ENCODE data around the gene DOC2B.

The DOC2B gene

DNA sequence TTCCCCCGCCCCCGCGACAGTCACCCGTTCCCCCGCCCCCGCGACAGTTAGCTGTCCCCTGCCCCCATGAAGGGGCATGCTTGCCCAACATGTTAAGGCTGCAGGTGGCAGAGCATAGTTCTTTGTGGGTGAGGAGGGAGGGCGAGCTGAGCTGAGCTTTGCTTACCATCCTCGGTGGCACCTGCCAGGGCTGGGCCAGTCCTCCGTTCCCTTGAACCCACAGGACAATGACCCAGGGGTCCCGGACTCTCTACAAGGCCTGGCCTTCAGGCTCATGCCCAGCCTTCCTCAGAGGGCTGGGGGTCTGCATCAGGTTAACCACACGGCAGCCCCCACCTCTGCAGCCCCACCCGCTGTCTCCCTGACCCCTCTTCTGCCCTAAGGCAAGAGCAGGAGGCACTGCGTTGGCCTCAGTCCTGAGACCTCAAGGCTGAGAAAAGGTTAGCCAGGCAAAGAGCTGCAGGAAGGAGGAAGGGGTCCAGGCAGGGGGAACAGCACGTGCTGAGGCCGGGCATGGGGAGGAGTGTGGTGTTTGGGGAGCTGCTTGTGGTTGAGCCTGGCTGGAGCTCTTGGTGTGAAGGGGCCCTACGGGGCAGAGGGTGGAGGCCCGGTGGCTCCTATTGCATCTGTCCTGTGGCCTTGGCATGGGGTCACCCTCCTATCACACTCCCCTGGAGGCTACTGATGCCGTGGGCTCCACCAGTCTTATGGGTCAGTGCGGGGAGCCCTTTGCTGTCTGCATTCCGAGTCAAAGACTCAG is 11.4 kb upstream of the DOC2B start:
- H3K27me3 ChIP-seq (ENCODE audit: control insufficient read depth, insufficient read depth, low read length, poor library complexity, severe bottlenecking): no peaks in the 10 kb centered on the region
- WGBS, 2 experiments: 91 to 93% methylated on average over 21 of the region's 21 CpGs
- no peak overlapping the region for H3K27ac ChIP-seq (ENCODE audit: insufficient read depth, low read depth, low read length, poor library complexity, severe bottlenecking)
- no peaks in the 10 kb centered on the region for H3K36me3 ChIP-seq (ENCODE audit: control insufficient read depth, insufficient read depth, low read length)
- H3K4me3 ChIP-seq (ENCODE audit: insufficient read depth, low read depth, low read length): no peak overlapping the region
- H3K9me3 ChIP-seq (ENCODE audit: control insufficient read depth, low read length): no peaks in the 10 kb centered on the region
- H3K4me1 ChIP-seq (ENCODE audit: control insufficient read depth, insufficient read depth, low read length): no peaks in the 10 kb centered on the region

DNA sequence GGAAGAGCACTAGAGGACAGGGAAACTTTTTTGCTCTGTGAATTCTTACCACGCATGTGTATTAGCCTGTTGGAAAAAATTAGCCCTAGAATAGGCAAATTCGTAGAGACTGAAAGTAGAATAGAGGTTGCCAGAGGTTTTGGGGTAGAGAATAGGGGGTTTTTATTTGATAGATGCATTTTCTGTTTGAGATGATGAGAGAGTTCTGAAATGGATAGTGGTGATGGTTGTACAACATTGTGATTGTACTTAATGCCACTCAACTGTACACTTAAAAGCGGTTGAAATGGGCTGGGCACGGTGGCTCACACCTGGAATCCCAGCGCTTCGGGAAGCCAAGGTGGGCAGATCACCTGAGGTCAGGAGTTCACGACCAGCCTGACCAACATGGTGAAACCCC is 8.0 kb upstream of the DOC2B start:
- no peaks in the 10 kb centered on the region for H3K36me3 ChIP-seq (ENCODE audit: control insufficient read depth, insufficient read depth, low read length)
- 85 to 87% methylated on average over 7 of the region's 7 CpGs for WGBS, 2 experiments
- H3K9me3 ChIP-seq (ENCODE audit: control insufficient read depth, low read length): no peaks in the 10 kb centered on the region
- H3K4me1 ChIP-seq (ENCODE audit: control insufficient read depth, insufficient read depth, low read length): peaks cover 6% of the 10 kb centered on the region
- no peak overlapping the region for H3K27ac ChIP-seq (ENCODE audit: insufficient read depth, low read depth, low read length, poor library complexity, severe bottlenecking)
- H3K4me3 ChIP-seq (ENCODE audit: insufficient read depth, low read depth, low read length): no peak overlapping the region
- peaks cover 13% of the 10 kb centered on the region for H3K27me3 ChIP-seq (ENCODE audit: control insufficient read depth, insufficient read depth, low read length, poor library complexity, severe bottlenecking)

DNA sequence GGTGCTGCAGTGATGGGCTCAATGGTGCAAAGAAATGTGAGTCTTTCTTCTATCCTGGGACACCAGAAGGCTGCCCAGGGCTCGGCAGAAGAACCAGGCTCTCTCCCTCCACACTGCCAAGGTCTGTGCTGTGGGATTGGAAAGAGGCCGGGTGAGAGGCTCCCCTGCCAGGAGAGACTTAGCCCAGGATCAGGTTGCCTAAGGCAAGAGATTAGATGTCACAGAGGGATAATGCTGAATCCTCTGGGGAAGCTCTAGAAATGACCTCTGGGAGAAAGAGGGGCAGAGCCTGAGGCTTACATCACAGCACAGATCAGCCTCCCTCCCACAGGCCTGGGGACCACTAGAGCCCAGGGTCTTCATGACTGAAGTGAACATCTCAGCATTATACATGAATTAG is 5.7 kb upstream of the DOC2B start:
- H3K36me3 ChIP-seq (ENCODE audit: control insufficient read depth, insufficient read depth, low read length): no peaks in the 10 kb centered on the region
- peaks cover 37% of the 10 kb centered on the region for H3K27me3 ChIP-seq (ENCODE audit: control insufficient read depth, insufficient read depth, low read length, poor library complexity, severe bottlenecking)
- WGBS, 2 experiments: 35 to 48% methylated on average over 2 of the region's 2 CpGs

DNA sequence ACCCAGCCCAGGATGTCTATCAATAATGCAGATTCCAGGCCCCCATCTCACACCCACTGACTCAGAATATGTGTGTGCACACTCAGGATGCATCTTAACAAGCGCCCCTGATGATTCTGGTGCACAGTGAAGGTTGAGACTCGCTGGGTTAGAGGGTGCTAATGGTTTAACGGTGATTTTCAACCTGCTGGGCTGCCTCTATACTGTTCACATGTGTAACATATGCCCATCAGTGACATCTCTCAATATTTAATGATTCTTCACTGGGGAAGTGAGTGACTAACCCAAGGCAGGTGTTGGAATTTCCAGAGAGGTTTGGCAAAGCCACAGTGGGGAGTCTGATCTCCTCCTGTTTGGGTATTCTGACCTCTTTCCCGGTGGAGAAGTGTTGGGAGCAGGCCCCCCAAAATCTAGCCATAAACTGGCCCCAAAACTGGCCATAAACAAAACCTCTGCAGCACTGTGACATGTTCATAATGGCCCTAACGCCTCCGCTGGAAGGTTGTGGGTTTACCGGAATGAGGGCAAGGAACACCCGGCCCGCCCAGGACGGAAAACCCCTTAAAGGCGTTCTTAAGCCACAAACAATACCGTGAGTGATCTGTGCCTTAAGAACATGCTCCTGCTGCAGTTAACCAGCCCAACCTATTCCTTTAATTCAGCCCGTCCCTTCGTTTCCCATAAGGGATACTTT is 4.1 kb upstream of the DOC2B start:
- Histone ChIP-seq H3K4me1 (ENCODE audit: control insufficient read depth, insufficient read depth, low read length) (peaks cover 6% of the 10 kb centered on the region), H3K36me3 (ENCODE audit: control insufficient read depth, insufficient read depth, low read length) (no peaks in the 10 kb centered on the region), H3K27ac (ENCODE audit: insufficient read depth, low read depth, low read length, poor library complexity, severe bottlenecking) (no peak overlapping the region), H3K27me3 (ENCODE audit: control insufficient read depth, insufficient read depth, low read length, poor library complexity, severe bottlenecking) (peaks cover 52% of the 10 kb centered on the region), H3K4me3 (ENCODE audit: insufficient read depth, low read depth, low read length) (no peak overlapping the region), H3K9me3 (ENCODE audit: control insufficient read depth, low read length) (no peaks in the 10 kb centered on the region)
- WGBS, 2 experiments: 54 to 57% methylated on average over 12 to 14 of the region's 14 CpGs

More for the DNA sequence above, 5.7 kb upstream of the DOC2B start:
- peaks cover 6% of the 10 kb centered on the region for H3K4me1 ChIP-seq (ENCODE audit: control insufficient read depth, insufficient read depth, low read length)
- H3K4me3 ChIP-seq (ENCODE audit: insufficient read depth, low read depth, low read length): no peak overlapping the region
- H3K9me3 ChIP-seq (ENCODE audit: control insufficient read depth, low read length): no peaks in the 10 kb centered on the region
- no peak overlapping the region for H3K27ac ChIP-seq (ENCODE audit: insufficient read depth, low read depth, low read length, poor library complexity, severe bottlenecking)

DNA sequence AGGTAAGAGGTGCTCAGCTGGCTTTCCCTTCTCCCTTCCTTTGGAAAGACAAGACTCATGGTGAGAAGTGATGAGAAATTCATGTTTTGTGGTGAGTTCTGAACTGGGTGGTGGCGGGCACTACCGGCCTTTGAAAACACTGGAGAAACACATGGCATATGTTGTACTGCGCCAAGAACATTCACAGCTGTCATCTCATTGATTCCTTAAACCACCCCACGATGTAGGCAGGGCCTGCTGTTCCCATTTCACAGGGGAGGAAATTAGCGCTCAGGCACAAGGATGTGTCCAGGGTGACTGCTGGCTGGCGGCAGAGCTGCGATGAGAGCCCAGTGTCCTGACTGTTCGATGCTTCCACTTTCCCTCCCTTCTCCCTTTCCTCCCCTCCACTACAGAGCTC is 1.6 kb upstream of the DOC2B start:
- H3K36me3 ChIP-seq (ENCODE audit: control insufficient read depth, insufficient read depth, low read length): no peaks in the 10 kb centered on the region
- no peaks in the 10 kb centered on the region for H3K9me3 ChIP-seq (ENCODE audit: control insufficient read depth, low read length)
- no peak overlapping the region for H3K4me3 ChIP-seq (ENCODE audit: insufficient read depth, low read depth, low read length)
- no peak overlapping the region for H3K27ac ChIP-seq (ENCODE audit: insufficient read depth, low read depth, low read length, poor library complexity, severe bottlenecking)
- 84 to 87% methylated on average over 8 of the region's 8 CpGs for WGBS, 2 experiments
- H3K27me3 ChIP-seq (ENCODE audit: control insufficient read depth, insufficient read depth, low read length, poor library complexity, severe bottlenecking): peaks cover 78% of the 10 kb centered on the region
- peaks cover 14% of the 10 kb centered on the region for H3K4me1 ChIP-seq (ENCODE audit: control insufficient read depth, insufficient read depth, low read length)

DNA sequence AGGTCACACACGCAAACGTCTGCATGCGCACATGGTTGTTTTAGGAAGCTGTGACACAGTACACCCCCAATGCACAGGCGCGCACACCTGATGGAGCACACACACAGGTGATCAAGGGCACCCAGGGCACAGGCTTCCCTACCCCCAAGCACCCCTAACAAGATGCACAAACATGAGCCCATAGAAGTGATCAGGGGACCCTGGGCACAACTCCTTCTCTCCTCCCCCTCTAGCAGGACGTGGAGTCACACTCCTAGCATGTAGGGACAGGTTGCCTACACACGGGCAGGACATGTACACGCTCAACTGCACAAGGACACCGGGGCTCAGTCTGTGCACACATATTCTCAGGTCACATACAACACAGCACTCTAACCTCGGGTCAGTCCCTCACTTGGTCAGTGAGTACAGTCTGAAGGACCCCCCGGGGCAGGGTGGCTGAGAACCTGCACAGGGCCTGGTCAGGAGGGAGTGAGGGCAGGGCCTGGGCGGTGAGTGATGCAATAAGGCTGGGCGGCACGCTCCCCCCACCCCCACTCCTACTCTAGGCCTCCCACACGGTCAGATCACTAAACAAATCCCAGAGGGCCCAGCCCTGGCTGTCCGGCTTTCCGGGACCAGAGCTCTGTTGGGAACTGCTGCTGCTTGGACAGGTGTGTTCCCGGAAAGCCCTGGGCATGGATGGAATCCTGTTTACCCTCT is 751 bp upstream of the DOC2B start:
- H3K4me1 ChIP-seq (ENCODE audit: control insufficient read depth, insufficient read depth, low read length): peaks cover 14% of the 10 kb centered on the region
- H3K9me3 ChIP-seq (ENCODE audit: control insufficient read depth, low read length): no peaks in the 10 kb centered on the region
- no peaks in the 10 kb centered on the region for H3K36me3 ChIP-seq (ENCODE audit: control insufficient read depth, insufficient read depth, low read length)
- 70% methylated on average over 18 of the region's 18 CpGs for WGBS, 2 experiments
- H3K27me3 ChIP-seq (ENCODE audit: control insufficient read depth, insufficient read depth, low read length, poor library complexity, severe bottlenecking): peaks cover 86% of the 10 kb centered on the region
- no peak overlapping the region for H3K27ac ChIP-seq (ENCODE audit: insufficient read depth, low read depth, low read length, poor library complexity, severe bottlenecking)
- peak overlapping the region; percentile 18 for H3K4me3 ChIP-seq (ENCODE audit: insufficient read depth, low read depth, low read length)

DNA sequence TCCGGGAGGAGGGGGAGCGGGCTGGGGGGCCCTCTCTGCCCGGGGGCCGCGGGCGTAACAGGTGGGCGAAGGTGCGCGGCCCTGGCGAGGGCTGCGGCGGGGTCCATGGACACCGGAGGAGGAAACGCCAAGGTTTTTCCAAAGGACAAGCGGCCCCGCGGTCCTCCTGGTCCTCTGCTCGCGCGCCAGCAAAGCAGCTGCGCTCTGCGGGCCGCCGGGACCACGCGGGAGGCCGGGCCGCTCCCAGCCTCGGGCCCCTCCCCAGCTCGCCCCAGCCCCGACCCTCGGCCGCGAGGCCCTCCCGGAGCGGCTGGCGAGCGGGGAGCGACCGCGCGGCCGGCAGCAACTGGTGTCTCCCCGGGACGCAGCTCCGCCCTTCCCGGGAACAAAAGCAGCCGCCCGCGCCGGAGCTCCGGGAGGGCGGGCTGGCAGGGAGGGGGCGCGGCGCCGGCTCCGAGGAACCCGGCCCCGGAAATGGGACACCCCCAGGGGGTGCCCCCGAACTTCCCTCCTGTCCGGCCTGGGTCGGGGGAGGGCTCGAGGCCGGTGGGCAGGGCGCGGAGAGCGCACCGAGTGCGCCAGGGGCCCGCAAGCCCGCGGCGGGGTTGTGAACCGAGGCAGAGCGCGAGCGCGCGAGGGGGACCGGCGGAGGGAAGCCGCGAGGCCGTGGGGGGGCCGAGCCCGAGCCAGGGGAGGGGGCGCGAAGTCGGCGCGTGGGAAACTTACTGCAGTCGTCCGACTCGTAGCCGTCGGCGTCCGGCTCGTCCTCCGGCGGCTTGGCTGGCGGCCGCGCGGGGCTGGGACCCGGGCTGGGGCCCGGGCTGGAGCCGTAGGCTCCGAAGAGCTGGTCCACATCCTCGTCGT is 837 bp downstream of the DOC2B start:
- Histone ChIP-seq H3K36me3 (ENCODE audit: control insufficient read depth, insufficient read depth, low read length) (no peaks in the 10 kb centered on the region), H3K27me3 (ENCODE audit: control insufficient read depth, insufficient read depth, low read length, poor library complexity, severe bottlenecking) (peaks cover 84% of the 10 kb centered on the region), H3K9me3 (ENCODE audit: control insufficient read depth, low read length) (no peaks in the 10 kb centered on the region), H3K4me1 (ENCODE audit: control insufficient read depth, insufficient read depth, low read length) (peaks cover 12% of the 10 kb centered on the region), H3K4me3 (ENCODE audit: insufficient read depth, low read depth, low read length) (peak overlapping the region; percentile 35), H3K27ac (ENCODE audit: insufficient read depth, low read depth, low read length, poor library complexity, severe bottlenecking) (no peak overlapping the region)
- 1 to 2% methylated on average over 112 of the region's 112 CpGs for WGBS, 2 experiments

DNA sequence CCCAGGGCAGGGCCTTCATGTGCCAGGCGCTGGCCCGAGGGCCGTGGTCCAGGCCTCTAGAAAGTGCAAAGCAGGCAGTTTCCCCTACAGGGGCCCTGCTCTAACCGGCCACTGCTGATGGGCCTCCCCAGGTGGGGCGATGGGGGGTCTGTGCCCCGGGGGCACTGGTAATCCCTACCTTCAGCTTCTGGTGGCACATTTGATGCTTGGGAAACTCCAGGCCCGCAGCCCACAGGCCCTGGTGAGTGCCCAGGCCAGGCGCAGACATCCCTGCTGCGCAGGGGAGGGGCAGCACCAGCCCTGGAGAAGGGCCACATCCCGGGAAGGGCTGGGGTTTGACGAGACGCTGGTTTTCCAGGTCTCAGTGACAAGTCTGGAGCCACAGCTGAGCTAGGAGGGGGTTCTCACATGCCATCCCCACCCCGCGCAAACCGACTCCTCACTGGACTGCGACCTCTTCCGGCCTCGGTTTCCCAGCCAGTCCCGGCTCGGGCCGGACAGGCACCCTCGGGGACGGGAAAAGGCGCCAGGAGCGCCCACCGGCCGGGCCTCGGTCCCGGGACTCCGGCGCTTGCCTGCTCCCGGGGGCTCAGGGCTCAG is 1.6 kb downstream of the DOC2B start:
- no peaks in the 10 kb centered on the region for H3K36me3 ChIP-seq (ENCODE audit: control insufficient read depth, insufficient read depth, low read length)
- no peaks in the 10 kb centered on the region for H3K9me3 ChIP-seq (ENCODE audit: control insufficient read depth, low read length)
- H3K27me3 ChIP-seq (ENCODE audit: control insufficient read depth, insufficient read depth, low read length, poor library complexity, severe bottlenecking): peaks cover 77% of the 10 kb centered on the region
- H3K4me1 ChIP-seq (ENCODE audit: control insufficient read depth, insufficient read depth, low read length): peaks cover 7% of the 10 kb centered on the region
- H3K27ac ChIP-seq (ENCODE audit: insufficient read depth, low read depth, low read length, poor library complexity, severe bottlenecking): no peak overlapping the region
- WGBS, 2 experiments: 19 to 20% methylated on average over 32 of the region's 32 CpGs
- H3K4me3 ChIP-seq (ENCODE audit: insufficient read depth, low read depth, low read length): peak overlapping the region; percentile 35

DNA sequence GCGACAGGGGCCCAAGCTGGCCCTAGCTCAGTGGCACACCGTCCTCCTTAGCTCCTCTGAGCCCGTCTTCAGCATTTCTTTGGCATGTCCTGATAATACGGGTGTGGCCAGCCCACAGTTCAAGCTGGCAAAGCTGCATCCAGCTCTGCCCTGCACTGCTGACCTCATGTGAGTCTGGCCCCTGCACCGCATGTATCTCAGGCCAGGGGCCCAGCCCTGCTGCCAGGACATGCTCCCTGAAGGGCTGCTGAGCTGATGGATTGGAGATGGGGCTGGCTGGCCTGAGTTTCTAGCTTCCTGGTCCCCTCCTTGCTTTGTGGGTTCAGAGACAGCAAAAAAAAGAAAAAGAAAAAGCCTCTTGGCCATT is 2.4 kb downstream of the DOC2B start:
- Histone ChIP-seq H3K27ac (ENCODE audit: insufficient read depth, low read depth, low read length, poor library complexity, severe bottlenecking) (no peak overlapping the region), H3K4me3 (ENCODE audit: insufficient read depth, low read depth, low read length) (no peak overlapping the region), H3K36me3 (ENCODE audit: control insufficient read depth, insufficient read depth, low read length) (no peaks in the 10 kb centered on the region), H3K4me1 (ENCODE audit: control insufficient read depth, insufficient read depth, low read length) (peaks cover 7% of the 10 kb centered on the region), H3K9me3 (ENCODE audit: control insufficient read depth, low read length) (no peaks in the 10 kb centered on the region), H3K27me3 (ENCODE audit: control insufficient read depth, insufficient read depth, low read length, poor library complexity, severe bottlenecking) (peaks cover 68% of the 10 kb centered on the region)
- 86 to 90% methylated on average over 5 of the region's 5 CpGs for WGBS, 2 experiments
